K562 (cell line): ENCODE results near the gene FAM174C. TPM values are rescaled to one million over a fixed set of nuclear protein-coding genes. Genes with fewer than 3 reads are reported as not detected.
A peak's percentile ranks its signal among the peaks of the same experiment; 100 is the strongest.

Source experiments
- ATF1 ChIP-seq, 2 experiments: fragments of 450-650 bp in 1 of 2; IDR thresholded peaks; 2 replicates each; pipeline ENCODE4 v1.6.1; 2016; ENCODE audit warnings: missing compliant biosample characterization in 1 of 2, missing genetic modification characterization in 1 of 2
- CBX2 ChIP-seq: fragments of 200-600 bp; sonication (generic); IDR thresholded peaks from one replicate; pipeline ENCODE4 v1.6.1; 2012; ENCODE audit warnings: mild to moderate bottlenecking, low read length, inconsistent platforms; ENCODE audit not compliant: insufficient read depth, poor library complexity, severe bottlenecking
- DACH1 ChIP-seq: fragments of 450-650 bp; IDR thresholded peaks from 2 replicates; pipeline ENCODE4 v1.6.1; 2018; ENCODE audit not compliant: partially characterized antibody
- DPF2 ChIP-seq: fragments of 450-650 bp; IDR thresholded peaks from 2 replicates; pipeline ENCODE4 v1.6.1; 2016
- ELF4 ChIP-seq: fragments of 450-650 bp; formaldehyde crosslinking; IDR thresholded peaks from 2 replicates; pipeline ENCODE4 v1.4.0; 2022; ENCODE audit warnings: missing genetic modification characterization
- GTF3C2 ChIP-seq: IDR thresholded peaks from 3 replicates; pipeline ENCODE4 v1.6.1; 2011; ENCODE audit warnings: borderline replicate concordance, mild to moderate bottlenecking, moderate library complexity; ENCODE audit not compliant: insufficient read length; ENCODE audit errors: extremely low read depth
- HEY1 ChIP-seq: fragments of 250-450 bp; sonication (Bioruptor Pico); IDR thresholded peaks from 2 replicates; pipeline ENCODE4 v1.5.0; 2020; ENCODE audit warnings: mild to moderate bottlenecking, moderate library complexity, borderline replicate concordance
- NCOA1 ChIP-seq: fragments of 450-650 bp; IDR thresholded peaks from 2 replicates; pipeline ENCODE4 v1.6.1; 2016; ENCODE audit warnings: low read depth
- NFRKB ChIP-seq: fragments of 450-650 bp; IDR thresholded peaks from 2 replicates; pipeline ENCODE4 v1.6.1; 2016; ENCODE audit warnings: low read depth
- SLC30A9 ChIP-seq: fragments of 250-450 bp; sonication (Bioruptor Pico); IDR thresholded peaks from 2 replicates; pipeline ENCODE4 v1.8.0; 2022; ENCODE audit warnings: mild to moderate bottlenecking, moderate library complexity
- SMAD1 ChIP-seq: fragments of 150-350 bp; IDR thresholded peaks from 2 replicates; pipeline ENCODE4 v1.6.1; 2014; ENCODE audit warnings: low read length, low read depth; ENCODE audit not compliant: partially characterized antibody
- SMARCA5 ChIP-seq: fragments of 450-650 bp; IDR thresholded peaks from 2 replicates; pipeline ENCODE4 v1.6.1; 2016
- SRSF7 ChIP-seq: fragments of 200-400 bp; formaldehyde crosslinking; optimal IDR thresholded peaks from 2 replicates; pipeline ENCODE3; 2017; ENCODE audit warnings: mild to moderate bottlenecking, low read depth, low read length
- TSC22D4 ChIP-seq: fragments of 450-650 bp; IDR thresholded peaks from 2 replicates; pipeline ENCODE4 v1.6.1; 2016; ENCODE audit warnings: missing genetic modification characterization, missing biosample characterization, control low read depth
- U2AF1 ChIP-seq: fragments of 200-400 bp; formaldehyde crosslinking; optimal IDR thresholded peaks from 2 replicates; pipeline ENCODE3; 2017; ENCODE audit warnings: mild to moderate bottlenecking, low read depth, low read length, moderate library complexity
- ZNF133 ChIP-seq: fragments of 250-450 bp; sonication (Bioruptor Pico); IDR thresholded peaks from 2 replicates; pipeline ENCODE4 v1.4.0; 2020; ENCODE audit warnings: mild to moderate bottlenecking
- ZNF395 ChIP-seq: fragments of 200-800 bp; sonication (Bioruptor generic); IDR thresholded peaks from 2 replicates; pipeline ENCODE4 v1.6.1; 2017; ENCODE audit warnings: missing genetic modification characterization, missing compliant biosample characterization
- ZNF57 ChIP-seq: fragments of 450-650 bp; formaldehyde crosslinking; IDR thresholded peaks from 2 replicates; pipeline ENCODE4 v1.4.0; 2020; ENCODE audit warnings: mild to moderate bottlenecking, moderate library complexity
- ZNF695 ChIP-seq: fragments of 450-650 bp; formaldehyde crosslinking; IDR thresholded peaks from 2 replicates; pipeline ENCODE4 v1.4.0; 2020; ENCODE audit warnings: mild to moderate bottlenecking, moderate library complexity
- polyA plus RNA-seq, 8 experiments: library from polyadenylated mRNA; depleted of rRNA in 4 of 8; stranded (reverse) in 5 of 8; unstranded in 3 of 8; fragments of >200 nt; fragmentation: Nextera tagmentation in 2 of 8; fragmentation: Illumina TruSeq in 1 of 8; extraction: Ambion mirVana in 2 of 8; extraction: Trizol in 1 of 8; gene quantifications; 2 replicates each; pipeline versions ENCODE4 v1.2.1 to v1.2.3, GENCODE V29; 2011 to 2014; ENCODE audit warnings: inconsistent platforms in 1 of 8, missing spikeins in 1 of 8
- total RNA-seq, 7 experiments: library from RNA; depleted of rRNA in 6 of 7; stranded (reverse); fragments of >200 nt in 6 of 7; fragmentation: Illumina TruSeq in 2 of 7; extraction: Trizol in 2 of 7; gene quantifications; 2 replicates each; pipeline versions ENCODE4 v1.2.1 to v1.2.3, GENCODE V29; 2011 to 2021; ENCODE audit warnings: low replicate concordance in 1 of 7

The FAM174C gene
- total and polyA plus RNA-seq, 9 of the 15 experiments (the other 6 are each of a cell fraction or from before 2014, with no cell fraction given), result 0.66 to 89.6 (median 20.3) TPM

- TF ChIP-seq ZNF57 (CRISPR knock-in tag), result no peak
- peak; percentile 16 for TF ChIP-seq U2AF1
- no peak for TF ChIP-seq NFRKB
- TF ChIP-seq NCOA1, result no peak
- TF ChIP-seq SMAD1, result no peak
- no peak for TF ChIP-seq TSC22D4 (tag)
- TF ChIP-seq ELF4 (CRISPR knock-in tag), result 0 out of 2 replicates have a peak, but pooled peaks have one; percentile 48
- 0 out of 2 replicates have a peak, but pooled peaks have one; percentile 8 for TF ChIP-seq ATF1 (CRISPR knock-in tag; IDR thresholded peaks at IDR 0.05)
- peak; percentile 82 for TF ChIP-seq ATF1 (tag; IDR thresholded peaks at IDR 0.05)
- no peak for TF ChIP-seq ZNF695 (CRISPR knock-in tag)
- no peak for TF ChIP-seq SRSF7
- no peak for TF ChIP-seq SLC30A9 (CRISPR knock-in tag)
- no peak for TF ChIP-seq ZNF395 (CRISPR knock-in tag)
- TF ChIP-seq ZNF133 (CRISPR knock-in tag), result no peak
- TF ChIP-seq SMARCA5, result no peak
- TF ChIP-seq DPF2, result peak; percentile 57; the same call in 1 of the 2 replicates
- TF ChIP-seq HEY1, result no peak
- no peak for TF ChIP-seq CBX2
- no peak for TF ChIP-seq GTF3C2
- no peak for TF ChIP-seq DACH1
These were observed 27.1 kb upstream of the FAM174C start, which contains the start of gene MIDN (continued) for GRCh38 chr19:1248139-1248785.
